GM19467 (cell line): Measurements from ENCODE around the gene MYO18B.

Experiments used
- ATAC-seq: cut with Tn5 transposase; IDR thresholded peaks from one replicate; pipeline ENCODE4 v1.9.1; 2021; ENCODE audit warnings: mild to moderate bottlenecking, moderate library complexity; ENCODE audit not compliant: unreplicated experiment

The MYO18B gene

GRCh38 chr22:25817092-25817943 is 75.3 kb downstream of the MYO18B start:
- no peak for ATAC-seq

DNA sequence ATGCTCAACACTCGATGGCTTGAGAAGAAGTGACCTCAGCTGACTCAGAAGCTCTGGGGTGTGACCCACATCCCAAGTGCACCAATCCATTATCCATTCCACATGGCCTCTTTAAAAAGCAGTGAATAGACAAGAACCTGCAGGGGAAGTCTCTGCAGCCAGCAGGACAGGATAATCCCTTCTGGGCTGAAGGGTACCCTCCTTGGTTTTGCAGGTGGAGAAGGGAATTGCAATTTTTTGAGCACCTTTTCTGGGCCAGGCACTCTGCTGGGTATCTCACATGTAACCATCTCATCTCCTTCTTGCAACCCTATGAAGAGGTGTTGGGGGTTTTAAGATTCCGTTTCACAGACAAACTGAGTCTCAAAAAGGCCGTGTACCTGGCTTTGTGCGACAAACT is 76.6 kb downstream of the MYO18B start:
- no peak for ATAC-seq

GRCh38 chr22:25822344-25822743 is 80.4 kb downstream of the MYO18B start:
- ATAC-seq, result no peak

- ATAC-seq, result no peak
These were observed 81.3 kb downstream of the MYO18B start for GRCh38 chr22:25823276-25823675.

DNA sequence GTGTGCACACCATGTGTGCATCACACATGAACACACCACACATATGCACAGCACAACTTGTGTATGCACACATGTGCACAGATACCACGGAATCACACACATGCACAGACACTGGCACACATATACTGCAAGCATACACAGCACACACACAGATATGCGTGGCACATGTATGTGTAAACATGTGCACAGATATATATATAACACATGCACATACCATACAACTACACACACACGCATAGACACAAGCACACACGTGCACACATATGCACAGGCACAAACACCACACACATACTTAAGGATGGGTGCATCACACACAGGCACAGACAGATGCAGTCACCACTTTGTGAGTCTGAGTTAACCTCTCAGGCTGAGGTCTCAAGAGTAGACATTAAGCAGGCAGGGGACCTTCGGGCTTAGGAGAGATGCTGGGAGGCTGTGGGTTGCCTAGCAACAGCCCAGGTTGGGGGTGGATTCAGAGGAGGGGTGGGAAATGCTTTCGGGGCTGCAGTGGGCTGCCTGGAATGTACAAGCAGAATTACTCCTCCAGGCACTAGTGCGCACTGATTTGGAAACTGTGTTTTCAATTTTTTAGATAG is 82.9 kb downstream of the MYO18B start:
- no peak for ATAC-seq

DNA sequence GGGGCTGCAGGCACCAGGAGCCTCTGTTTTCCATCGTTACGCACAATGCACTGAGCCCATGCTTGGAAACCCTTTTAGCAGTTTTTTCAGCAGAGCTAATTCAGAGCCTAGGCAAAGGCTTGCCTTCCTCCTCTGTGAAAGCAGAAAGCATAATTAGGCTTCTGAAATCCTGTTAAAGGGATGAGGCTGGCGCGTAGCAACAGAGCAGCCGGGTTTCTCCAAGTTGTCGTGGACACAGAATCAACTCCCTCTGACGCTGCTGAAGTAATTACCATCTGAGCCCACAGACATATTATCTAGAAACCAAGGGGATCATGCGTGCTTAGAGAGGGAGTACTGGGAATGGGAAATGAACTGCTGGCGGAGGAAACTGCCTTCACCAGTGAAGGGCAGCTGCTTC is 85.4 kb downstream of the MYO18B start:
- no peak for ATAC-seq

GRCh38 chr22:25828422-25828821 is 86.4 kb downstream of the MYO18B start:
- no peak for ATAC-seq

GRCh38 chr22:25829237-25829636 is 87.2 kb downstream of the MYO18B start:
- ATAC-seq, result no peak

DNA sequence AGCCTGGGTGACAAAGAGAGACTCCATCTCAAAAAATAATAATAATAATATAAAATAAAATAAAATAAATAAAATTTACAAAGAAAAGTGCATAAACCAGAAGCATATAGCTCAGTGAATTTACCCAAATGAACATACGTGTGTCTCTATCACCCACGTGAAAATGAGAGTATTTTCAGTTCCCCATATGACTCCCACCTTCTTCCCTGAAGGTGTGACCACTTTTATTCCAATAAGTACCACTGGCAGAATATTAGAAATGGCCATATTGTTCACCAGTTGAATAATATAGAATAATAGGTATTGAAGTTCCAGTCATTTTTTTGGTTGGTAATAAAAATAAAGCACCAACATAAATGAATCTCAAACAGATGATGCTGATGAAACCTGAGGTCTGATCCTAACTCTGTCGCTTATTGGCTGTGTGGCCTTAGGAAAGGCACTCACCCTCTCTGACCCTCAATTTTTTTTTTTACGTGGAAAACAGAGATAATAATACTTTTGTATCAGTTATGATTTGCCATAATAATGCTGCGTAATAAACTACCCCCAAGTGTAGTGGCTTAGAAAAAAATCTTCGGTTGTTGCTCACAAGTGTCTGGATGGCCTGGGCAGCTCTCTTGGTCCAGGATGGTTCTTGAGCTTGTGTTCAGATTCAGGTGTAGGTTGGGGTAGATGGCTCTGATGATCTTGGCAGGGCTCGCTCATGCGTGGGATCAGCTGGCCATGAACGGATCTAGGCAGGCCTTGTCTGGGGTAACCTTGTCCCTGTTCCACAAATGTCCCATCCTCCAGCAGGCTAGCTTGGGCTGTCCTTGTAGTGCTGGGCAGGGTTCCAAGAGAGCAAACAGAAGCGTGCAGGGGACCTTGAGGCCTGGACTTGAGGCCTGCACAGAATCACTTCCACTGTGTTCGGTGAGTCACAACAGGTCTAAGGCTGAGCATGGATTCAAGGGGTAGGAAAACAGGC is 88.1 kb downstream of the MYO18B start:
- no peak for ATAC-seq

DNA sequence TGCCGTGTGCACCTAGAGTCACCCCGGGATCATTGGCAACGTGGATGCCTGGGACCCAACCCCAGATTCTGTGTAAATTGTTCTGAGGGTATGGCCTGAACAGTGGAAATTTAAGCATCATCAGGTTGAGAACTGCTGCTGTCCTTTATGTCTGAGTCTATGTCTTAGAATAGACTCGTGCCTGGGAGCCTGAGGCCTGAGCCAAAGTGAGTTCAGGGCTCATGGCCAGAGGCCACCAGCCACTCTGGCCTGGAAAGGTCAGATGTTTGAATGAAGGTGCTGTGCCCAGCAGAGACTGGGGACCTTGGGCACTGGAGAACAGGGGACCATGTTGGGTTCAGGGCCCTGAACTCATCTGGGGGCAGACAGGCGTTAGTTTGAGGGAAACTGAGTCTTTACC is 91.1 kb downstream of the MYO18B start:
- no peak for ATAC-seq

DNA sequence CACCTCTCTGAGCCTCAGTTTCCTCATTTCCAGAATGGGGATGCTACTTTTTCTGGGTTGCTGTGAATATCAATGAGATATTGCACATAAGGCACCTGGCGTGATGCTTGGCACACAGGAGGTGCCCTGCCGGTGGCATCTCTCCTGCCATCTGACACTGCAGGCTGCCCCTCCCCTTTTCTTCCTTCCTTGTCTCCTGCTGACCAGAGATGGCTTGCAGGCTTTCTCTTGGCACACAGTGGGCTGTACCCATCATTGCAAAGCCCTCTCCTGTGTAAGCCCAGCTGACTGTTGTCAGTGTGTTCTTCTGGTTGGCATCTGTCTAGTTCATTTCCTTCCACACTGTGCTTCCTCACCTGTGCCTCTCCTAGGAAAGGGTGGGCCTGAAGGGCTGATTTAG is 91.7 kb downstream of the MYO18B start:
- ATAC-seq, result no peak

- ATAC-seq, result no peak
These were observed 92.5 kb downstream of the MYO18B start for GRCh38 chr22:25834490-25834889.

DNA sequence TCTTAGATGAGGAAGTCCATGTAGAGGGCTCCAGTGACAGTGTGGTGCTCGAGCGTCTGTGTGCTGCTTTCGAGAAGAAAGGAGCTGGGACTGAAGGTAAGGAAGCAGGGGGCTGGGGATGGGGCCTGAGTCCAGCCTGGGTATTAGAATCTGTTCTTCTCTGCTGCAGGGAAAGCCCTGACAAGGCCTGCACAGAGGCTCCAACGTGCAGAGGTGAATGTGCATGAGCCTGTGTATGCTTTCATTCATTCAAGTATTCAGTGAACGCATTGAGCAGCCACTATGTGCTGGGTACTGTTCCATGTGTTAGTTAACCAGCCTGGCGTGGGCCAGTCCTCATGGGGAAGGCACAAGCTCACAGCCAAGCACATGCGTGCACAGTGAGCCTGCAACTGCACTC is 93.4 kb downstream of the MYO18B start:
- ATAC-seq, result no peak

DNA sequence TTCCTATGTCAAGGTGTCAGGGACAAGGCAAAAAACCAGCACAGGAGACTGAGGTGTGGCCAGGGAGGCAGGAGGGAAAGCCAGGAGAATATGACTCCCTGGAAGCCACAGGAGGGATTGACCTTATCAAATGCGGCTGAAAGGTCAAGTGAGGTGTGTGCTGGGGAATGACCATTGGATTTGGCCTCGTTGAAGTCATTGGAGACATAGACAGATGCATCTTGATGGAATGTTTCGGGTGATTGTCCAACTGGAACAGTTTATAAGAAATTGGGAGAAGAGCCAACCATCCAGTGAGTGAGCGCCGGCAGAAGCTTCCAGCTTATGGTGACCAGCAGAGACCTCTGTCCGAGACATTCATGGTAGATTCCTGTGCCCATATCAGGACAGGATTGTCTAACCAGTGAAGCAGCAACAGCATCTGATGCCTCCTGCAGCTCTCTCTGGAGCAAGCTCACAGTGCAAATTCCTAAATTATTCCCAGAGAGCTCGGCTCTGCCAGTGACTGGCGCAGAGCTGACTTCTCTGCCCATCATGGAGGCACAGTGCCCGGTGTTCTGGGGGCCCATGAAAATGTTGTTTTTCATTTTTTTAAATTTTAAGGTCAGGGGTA is 95.4 kb downstream of the MYO18B start:
- ATAC-seq, result no peak

GRCh38 chr22:25838960-25839741 is 97.2 kb downstream of the MYO18B start:
- no peak for ATAC-seq

DNA sequence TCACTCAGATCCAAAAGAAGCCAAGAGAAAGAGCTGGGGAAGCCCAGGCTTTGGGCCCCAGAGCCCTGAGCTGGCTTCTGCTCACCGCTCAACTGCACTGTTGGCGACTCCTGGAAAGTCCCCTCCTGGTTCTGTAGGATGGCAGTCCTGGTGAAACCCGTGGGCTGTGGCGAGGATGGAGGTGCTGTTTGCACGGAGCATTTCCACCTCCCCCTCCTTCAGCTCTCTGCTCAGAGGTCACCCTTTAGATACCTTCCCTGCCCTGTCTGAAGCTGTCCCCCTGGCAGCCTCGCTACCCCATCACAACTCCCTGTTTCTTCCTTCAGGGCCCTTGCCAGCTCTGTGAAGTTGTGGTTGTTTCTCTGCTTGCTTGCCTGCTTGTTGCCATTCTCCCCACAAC is 97.8 kb downstream of the MYO18B start:
- ATAC-seq, result no peak

GRCh38 chr22:25840167-25840566 is 98.2 kb downstream of the MYO18B start:
- no peak for ATAC-seq

GRCh38 chr22:25840891-25841290 is 98.9 kb downstream of the MYO18B start:
- no peak for ATAC-seq

- ATAC-seq, result no peak
These were observed 99.8 kb downstream of the MYO18B start for GRCh38 chr22:25841775-25842174.
